Measurements from ENCODE around the gene SLC22A2.
A peak's percentile ranks its signal among the peaks of the same experiment; 100 is the strongest.

Gene SLC22A2

DNA sequence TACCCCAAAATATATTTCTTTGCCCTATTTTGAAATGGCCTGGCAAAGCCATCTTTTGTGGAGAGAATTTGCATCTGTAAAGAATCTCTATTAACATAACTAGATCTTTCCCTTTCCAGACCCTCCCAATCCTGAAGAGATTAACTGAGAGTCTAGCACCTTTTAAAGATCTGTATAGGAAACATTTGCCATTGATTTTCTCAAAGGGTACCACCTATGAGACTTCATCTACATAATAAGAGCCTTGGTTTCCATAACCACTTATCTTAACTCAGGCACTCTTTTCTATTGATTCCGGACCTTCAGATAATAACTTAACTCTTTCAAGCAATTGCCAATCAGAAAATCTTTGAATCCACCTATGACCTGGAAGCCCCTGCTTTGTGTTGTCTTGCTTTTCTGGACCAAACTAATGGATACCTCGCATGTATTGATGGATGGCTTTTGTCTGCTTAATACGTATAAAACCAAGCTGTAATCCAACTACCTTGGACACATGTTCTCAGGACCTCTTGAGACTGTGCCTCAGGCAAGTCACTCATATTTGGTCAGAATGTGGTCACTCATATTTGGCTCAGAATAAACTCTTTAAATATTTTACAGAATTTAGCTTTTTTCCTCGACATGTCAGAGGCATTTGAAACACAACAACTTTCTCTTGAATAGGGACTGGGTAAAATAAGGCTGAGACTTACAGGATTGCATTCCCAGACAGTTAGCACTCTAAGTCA is 31.4 kb downstream of the SLC22A2 start:
- H3K27ac ChIP-seq (ENCODE audit: low read length, poor library complexity, severe bottlenecking), result no peak overlapping the region
- WGBS, result 75% methylated on average over 3 of the region's 4 CpGs
- H3K79me1 ChIP-seq (replicated peaks; ENCODE audit: low read length, poor library complexity, severe bottlenecking), result no peaks in the 10 kb centered on the region

DNA sequence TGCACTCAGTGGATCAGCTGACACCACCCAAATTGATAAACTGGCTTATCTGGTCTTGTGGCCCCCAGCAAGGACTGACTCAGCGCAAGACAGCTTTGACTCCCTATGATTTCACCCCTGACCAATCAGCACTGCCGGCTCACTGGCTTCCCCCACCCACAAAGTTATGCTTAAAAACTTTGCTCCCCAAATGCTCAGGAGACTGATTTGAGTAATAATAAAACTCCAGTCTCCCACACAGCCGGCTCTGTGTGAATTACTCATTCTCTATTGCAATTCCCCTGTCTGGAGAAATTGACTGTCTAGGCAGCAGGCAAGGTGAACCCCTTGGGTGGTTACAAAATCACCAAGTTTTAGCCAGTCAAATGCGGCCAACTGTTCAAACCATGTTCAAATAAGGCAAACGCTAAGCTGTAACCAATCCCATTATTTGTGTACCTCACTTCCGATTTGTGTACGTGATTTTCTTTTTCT is 32.5 kb downstream of the SLC22A2 start:
- Histone ChIP-seq H4K8ac (ENCODE audit: low read length) (no peak overlapping the region), H3K9ac (ENCODE audit: low read length) (peak overlapping the region; percentile 24), H2BK120ac (ENCODE audit: low read depth, low read length) (no peak overlapping the region), H3K18ac (ENCODE audit: low read depth in 1 of 2, low read length in 2 of 2) (no peak overlapping the region), H3K27ac (ENCODE audit: low read length, poor library complexity, severe bottlenecking) (no peak overlapping the region), H2AFZ (ENCODE audit: low read depth, low read length) (no peak overlapping the region), H3K4me3 (ENCODE audit: insufficient read depth in 1 of 2, low read depth in 1 of 2, low read length in 2 of 2) (no peak overlapping the region), H2BK5ac (ENCODE audit: low read depth, low read length, poor library complexity, severe bottlenecking) (no peak overlapping the region), H3K23ac (ENCODE audit: low read length in 2 of 2) (no peak overlapping the region), H3K79me1 (replicated peaks; ENCODE audit: low read length, poor library complexity, severe bottlenecking) (no peaks in the 10 kb centered on the region), H2AK5ac (ENCODE audit: low read length, severe bottlenecking) (no peak overlapping the region), H3K27me3 (ENCODE audit: control insufficient read depth in 1 of 2, insufficient read depth in 1 of 2, low read length in 2 of 2) (no peaks in the 10 kb centered on the region), H2BK15ac (ENCODE audit: low read depth, poor library complexity, severe bottlenecking) (no peak overlapping the region), H3K36me3 (ENCODE audit: control insufficient read depth in 1 of 2, insufficient read depth in 2 of 2, low read depth in 1 of 2, low read length in 2 of 2) (no peaks in the 10 kb centered on the region), H3K9me3 (ENCODE audit: control insufficient read depth, low read length) (no peaks in the 10 kb centered on the region), H2BK12ac (ENCODE audit: low read length in 2 of 2) (no peak overlapping the region), H4K91ac (ENCODE audit: low read length) (no peak overlapping the region), H3K4ac (ENCODE audit: low read depth in 1 of 2, low read length in 2 of 2) (no peak overlapping the region), H3K14ac (ENCODE audit: low read length in 2 of 2) (no peak overlapping the region), H3K4me2 (ENCODE audit: low read length, poor library complexity, severe bottlenecking) (no peak overlapping the region), H3K4me1 (ENCODE audit: control insufficient read depth, insufficient read depth, low read depth, low read length) (no peaks in the 10 kb centered on the region)
- DNase-seq, result no peak
- WGBS, result 63% methylated on average over 7 of the region's 7 CpGs

More for the DNA sequence above, 31.4 kb downstream of the SLC22A2 start:
- no peak overlapping the region for H2BK15ac ChIP-seq (ENCODE audit: low read depth, poor library complexity, severe bottlenecking)
- H3K9ac ChIP-seq (ENCODE audit: low read length), result peak overlapping the region; percentile 24
- H3K9me3 ChIP-seq (ENCODE audit: control insufficient read depth, low read length), result no peaks in the 10 kb centered on the region
- H2BK5ac ChIP-seq (ENCODE audit: low read depth, low read length, poor library complexity, severe bottlenecking), result no peak overlapping the region
- no peak overlapping the region for H3K18ac ChIP-seq (ENCODE audit: low read depth in 1 of 2, low read length in 2 of 2)
- no peaks in the 10 kb centered on the region for H3K27me3 ChIP-seq (ENCODE audit: control insufficient read depth in 1 of 2, insufficient read depth in 1 of 2, low read length in 2 of 2)
- no peak overlapping the region for H3K4ac ChIP-seq (ENCODE audit: low read depth in 1 of 2, low read length in 2 of 2)
- no peak overlapping the region for H3K23ac ChIP-seq (ENCODE audit: low read length in 2 of 2)
- no peak overlapping the region for H2BK120ac ChIP-seq (ENCODE audit: low read depth, low read length)
- H3K4me1 ChIP-seq (ENCODE audit: control insufficient read depth, insufficient read depth, low read depth, low read length), result no peaks in the 10 kb centered on the region
- no peak overlapping the region for H2AK5ac ChIP-seq (ENCODE audit: low read length, severe bottlenecking)
- H2BK12ac ChIP-seq (ENCODE audit: low read length in 2 of 2), result no peak overlapping the region
- no peak overlapping the region for H2AFZ ChIP-seq (ENCODE audit: low read depth, low read length)
- no peak overlapping the region for H3K4me3 ChIP-seq (ENCODE audit: insufficient read depth in 1 of 2, low read depth in 1 of 2, low read length in 2 of 2)
- H3K14ac ChIP-seq (ENCODE audit: low read length in 2 of 2), result no peak overlapping the region
- no peak overlapping the region for H4K8ac ChIP-seq (ENCODE audit: low read length)
- no peaks in the 10 kb centered on the region for H3K36me3 ChIP-seq (ENCODE audit: control insufficient read depth in 1 of 2, insufficient read depth in 2 of 2, low read depth in 1 of 2, low read length in 2 of 2)
- no peak overlapping the region for H4K91ac ChIP-seq (ENCODE audit: low read length)
- DNase-seq, result no peak
- H3K4me2 ChIP-seq (ENCODE audit: low read length, poor library complexity, severe bottlenecking), result no peak overlapping the region

DNA sequence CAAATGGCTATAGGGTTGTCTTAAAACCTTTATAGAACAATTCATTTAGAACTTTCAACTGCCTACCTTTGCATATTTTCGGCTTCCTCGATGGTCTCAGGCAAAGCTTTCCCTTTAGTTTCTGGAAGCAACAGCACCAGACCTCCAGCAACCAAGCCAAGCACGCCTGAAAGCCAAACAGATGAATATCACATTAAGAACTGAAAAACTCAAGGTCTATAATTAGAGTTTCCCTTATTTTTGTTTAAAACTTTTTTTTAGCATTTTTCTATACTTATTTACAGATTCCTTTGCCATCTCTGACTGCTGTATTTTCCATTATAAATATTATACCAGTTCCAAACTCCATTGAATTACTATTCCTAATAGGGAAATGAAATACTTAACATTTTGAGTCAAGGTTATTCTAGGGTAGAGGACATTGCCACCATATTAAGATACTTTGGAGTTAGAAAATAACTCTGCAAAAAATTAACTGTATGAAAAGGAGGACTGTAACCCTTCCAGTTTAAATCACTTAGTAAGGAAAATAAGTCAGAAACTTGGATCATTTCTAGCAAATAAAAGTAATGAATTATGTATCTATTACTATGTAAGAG is 33.9 kb downstream of the SLC22A2 start:
- no peak overlapping the region for H3K23ac ChIP-seq (ENCODE audit: low read length in 2 of 2)
- no peaks in the 10 kb centered on the region for H3K79me1 ChIP-seq (replicated peaks; ENCODE audit: low read length, poor library complexity, severe bottlenecking)
- no peaks in the 10 kb centered on the region for H3K4me1 ChIP-seq (ENCODE audit: control insufficient read depth, insufficient read depth, low read depth, low read length)
- no peak overlapping the region for H3K27ac ChIP-seq (ENCODE audit: low read length, poor library complexity, severe bottlenecking)
- H2BK120ac ChIP-seq (ENCODE audit: low read depth, low read length), result no peak overlapping the region
- H2AK5ac ChIP-seq (ENCODE audit: low read length, severe bottlenecking), result no peak overlapping the region
- H3K4me3 ChIP-seq (ENCODE audit: insufficient read depth in 1 of 2, low read depth in 1 of 2, low read length in 2 of 2), result no peak overlapping the region
- no peak overlapping the region for H2AFZ ChIP-seq (ENCODE audit: low read depth, low read length)
- H3K4ac ChIP-seq (ENCODE audit: low read depth in 1 of 2, low read length in 2 of 2), result no peak overlapping the region
- no peak overlapping the region for H4K91ac ChIP-seq (ENCODE audit: low read length)
- H3K4me2 ChIP-seq (ENCODE audit: low read length, poor library complexity, severe bottlenecking), result no peak overlapping the region
- H3K18ac ChIP-seq (ENCODE audit: low read depth in 1 of 2, low read length in 2 of 2), result no peak overlapping the region
- no peaks in the 10 kb centered on the region for H3K36me3 ChIP-seq (ENCODE audit: control insufficient read depth in 1 of 2, insufficient read depth in 2 of 2, low read depth in 1 of 2, low read length in 2 of 2)
- no peak overlapping the region for H3K9ac ChIP-seq (ENCODE audit: low read length)
- 84% methylated on average over 2 of the region's 3 CpGs for WGBS
- H4K8ac ChIP-seq (ENCODE audit: low read length), result no peak overlapping the region
- no peaks in the 10 kb centered on the region for H3K27me3 ChIP-seq (ENCODE audit: control insufficient read depth in 1 of 2, insufficient read depth in 1 of 2, low read length in 2 of 2)
- no peak overlapping the region for H3K14ac ChIP-seq (ENCODE audit: low read length in 2 of 2)
- DNase-seq, result no peak
- H3K9me3 ChIP-seq (ENCODE audit: control insufficient read depth, low read length), result no peaks in the 10 kb centered on the region
- no peak overlapping the region for H2BK15ac ChIP-seq (ENCODE audit: low read depth, poor library complexity, severe bottlenecking)
- no peak overlapping the region for H2BK5ac ChIP-seq (ENCODE audit: low read depth, low read length, poor library complexity, severe bottlenecking)
- no peak overlapping the region for H2BK12ac ChIP-seq (ENCODE audit: low read length in 2 of 2)

DNA sequence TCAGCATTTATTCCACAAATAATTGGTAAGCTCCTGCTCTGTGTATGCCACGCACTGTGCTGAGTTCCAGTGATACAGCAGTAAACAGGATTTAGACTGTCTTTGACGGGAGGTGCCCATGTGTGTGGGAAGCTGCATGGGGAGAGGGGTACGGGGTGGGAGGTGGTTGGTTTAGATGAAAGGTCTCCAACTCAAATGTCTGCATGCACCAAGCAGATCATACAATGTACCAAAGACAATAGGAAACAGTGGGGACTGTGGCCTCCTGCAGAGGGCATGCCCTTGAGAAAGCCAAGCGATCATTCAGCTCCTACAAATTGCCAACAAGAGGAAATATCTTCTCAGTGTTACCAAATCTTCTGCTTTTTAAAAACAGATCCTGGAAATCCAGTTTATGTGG is 36.1 kb downstream of the SLC22A2 start:
- no peak overlapping the region for H2BK5ac ChIP-seq (ENCODE audit: low read depth, low read length, poor library complexity, severe bottlenecking)
- no peak overlapping the region for H4K8ac ChIP-seq (ENCODE audit: low read length)
- H2AK5ac ChIP-seq (ENCODE audit: low read length, severe bottlenecking), result no peak overlapping the region
- H4K91ac ChIP-seq (ENCODE audit: low read length), result no peak overlapping the region
- H2BK120ac ChIP-seq (ENCODE audit: low read depth, low read length), result no peak overlapping the region
- H2AFZ ChIP-seq (ENCODE audit: low read depth, low read length), result no peak overlapping the region
- H3K4me1 ChIP-seq (ENCODE audit: control insufficient read depth, insufficient read depth, low read depth, low read length), result no peaks in the 10 kb centered on the region
- no peak overlapping the region for H3K18ac ChIP-seq (ENCODE audit: low read depth in 1 of 2, low read length in 2 of 2)
- H3K23ac ChIP-seq (ENCODE audit: low read length in 2 of 2), result no peak overlapping the region
- no peak overlapping the region for H3K14ac ChIP-seq (ENCODE audit: low read length in 2 of 2)
- no peak overlapping the region for H3K4me2 ChIP-seq (ENCODE audit: low read length, poor library complexity, severe bottlenecking)
- H3K27me3 ChIP-seq (ENCODE audit: control insufficient read depth in 1 of 2, insufficient read depth in 1 of 2, low read length in 2 of 2), result peaks cover 9 to 12% of the 10 kb centered on the region in 2 experiments
- H3K9ac ChIP-seq (ENCODE audit: low read length), result no peak overlapping the region
- no peak overlapping the region for H2BK12ac ChIP-seq (ENCODE audit: low read length in 2 of 2)
- 83% methylated on average over 3 of the region's 4 CpGs for WGBS
- H3K27ac ChIP-seq (ENCODE audit: low read length, poor library complexity, severe bottlenecking), result no peak overlapping the region
- no peak overlapping the region for H3K4me3 ChIP-seq (ENCODE audit: insufficient read depth in 1 of 2, low read depth in 1 of 2, low read length in 2 of 2)
- no peaks in the 10 kb centered on the region for H3K36me3 ChIP-seq (ENCODE audit: control insufficient read depth in 1 of 2, insufficient read depth in 2 of 2, low read depth in 1 of 2, low read length in 2 of 2)
- H3K4ac ChIP-seq (ENCODE audit: low read depth in 1 of 2, low read length in 2 of 2), result no peak overlapping the region
- no peak for DNase-seq
- H3K79me1 ChIP-seq (replicated peaks; ENCODE audit: low read length, poor library complexity, severe bottlenecking), result no peaks in the 10 kb centered on the region
- no peak overlapping the region for H2BK15ac ChIP-seq (ENCODE audit: low read depth, poor library complexity, severe bottlenecking)
- no peaks in the 10 kb centered on the region for H3K9me3 ChIP-seq (ENCODE audit: control insufficient read depth, low read length)
